Liver (tissue), 9 donors: ENCODE data around the gene SMIM5. TPM values are rescaled to one million over a fixed set of nuclear protein-coding genes. Genes with fewer than 3 reads are reported as not detected.

Source experiments
- DNase-seq: peaks from one replicate; pipeline ENCODE4 v3.0.0-alpha.2; 2017; ENCODE audit warnings: low spot score
- H3K27ac ChIP-seq, 2 donors: one replicate each; pipeline ENCODE4 v1.7.0; 2013; ENCODE audit warnings: inconsistent platforms in 2 of 2, low read length in 2 of 2, control low read depth in 1 of 2, low read depth in 1 of 2, mild to moderate bottlenecking in 1 of 2
- H3K27me3 ChIP-seq, 4 donors: one replicate each; pipeline versions ENCODE4 v1.6.1 to v1.7.0; 2013; ENCODE audit warnings: low read length in 3 of 4, inconsistent platforms in 1 of 4, mild to moderate bottlenecking in 1 of 4, moderate library complexity in 1 of 4; ENCODE audit not compliant: control insufficient read depth in 4 of 4, insufficient read depth in 4 of 4
- H3K36me3 ChIP-seq, 4 donors: one replicate each; pipeline versions ENCODE4 v1.6.1 to v1.7.0; 2013; ENCODE audit warnings: low read length in 3 of 4, mild to moderate bottlenecking in 3 of 4, low read depth in 1 of 4, moderate library complexity in 1 of 4; ENCODE audit not compliant: control insufficient read depth in 4 of 4, insufficient read depth in 3 of 4
- H3K4me1 ChIP-seq, 4 donors: one replicate each; pipeline versions ENCODE4 v1.6.1 to v1.7.0; 2013; ENCODE audit warnings: low read length in 3 of 4, mild to moderate bottlenecking in 3 of 4, moderate library complexity in 1 of 4; ENCODE audit not compliant: control insufficient read depth in 4 of 4, insufficient read depth in 4 of 4
- H3K4me3 ChIP-seq, 3 donors: one replicate each; pipeline versions ENCODE4 v1.6.1 to v1.7.0; 2013; ENCODE audit warnings: low read length in 3 of 3, control low read depth in 1 of 3, low read depth in 1 of 3, mild to moderate bottlenecking in 1 of 3
- H3K9ac ChIP-seq, 2 donors: one replicate each; pipeline ENCODE4 v1.7.0; 2013; ENCODE audit warnings: low read length in 2 of 2, mild to moderate bottlenecking in 2 of 2, moderate library complexity in 2 of 2, control low read depth in 1 of 2, low read depth in 1 of 2
- H3K9me3 ChIP-seq, 4 donors: one replicate each; pipeline versions ENCODE4 v1.6.1 to v1.7.0; 2013; ENCODE audit warnings: low read length in 3 of 4; ENCODE audit not compliant: control insufficient read depth in 4 of 4
- FOXA1 ChIP-seq: IDR thresholded peaks from 2 replicates; pipeline ENCODE4 v1.6.1; 2016; ENCODE audit warnings: antibody characterized with exemption
- FOXA2 ChIP-seq: IDR thresholded peaks from 2 replicates; pipeline ENCODE4 v1.6.1; 2016; ENCODE audit warnings: antibody characterized with exemption
- GABPA ChIP-seq, 2 donors: IDR thresholded peaks in 1 of 2; conservative IDR thresholded peaks in 1 of 2; 2 replicates each; pipeline ENCODE4 v1.6.1; 2016; ENCODE audit warnings: antibody characterized with exemption in 2 of 2, mild to moderate bottlenecking in 1 of 2, moderate library complexity in 1 of 2
- HNF4A ChIP-seq, 2 donors: conservative IDR thresholded peaks; 2 replicates each; pipeline ENCODE4 v1.6.1; 2016; ENCODE audit warnings: antibody characterized with exemption in 2 of 2, mild to moderate bottlenecking in 2 of 2
- HNF4G ChIP-seq: IDR thresholded peaks from 2 replicates; pipeline ENCODE4 v1.6.1; 2016; ENCODE audit warnings: antibody characterized with exemption
- JUND ChIP-seq, 2 donors: IDR thresholded peaks; 2 replicates each; pipeline ENCODE4 v1.6.1; 2016; ENCODE audit warnings: antibody characterized with exemption in 2 of 2
- NR2F2 ChIP-seq: IDR thresholded peaks from 2 replicates; pipeline ENCODE4 v1.6.1; 2016; ENCODE audit warnings: antibody characterized with exemption
- SP1 ChIP-seq: IDR thresholded peaks from 2 replicates; pipeline ENCODE4 v1.6.1; 2018; ENCODE audit warnings: antibody characterized with exemption, mild to moderate bottlenecking
- TAF1 ChIP-seq: conservative IDR thresholded peaks from 2 replicates; pipeline ENCODE4 v1.6.1; 2016; ENCODE audit warnings: antibody characterized with exemption, mild to moderate bottlenecking
- YY1 ChIP-seq: IDR thresholded peaks from 2 replicates; pipeline ENCODE4 v1.6.1; 2016; ENCODE audit warnings: antibody characterized with exemption, mild to moderate bottlenecking
- WGBS: extraction: QIAGEN DNeasy Blood & Tissue Kit; methylation state at CpG from one replicate; pipeline ENCODE4 v1.1.7; 2013; 5-methylcytosine and 5-hydroxymethylcytosine counted together
- polyA plus RNA-seq, 2 donors: library from polyadenylated mRNA; stranded (reverse) in 1 of 2; unstranded in 1 of 2; fragments of 200-250 nt in 1 of 2; fragments of >200 nt in 1 of 2; fragmentation: Nextera tagmentation in 1 of 2; extraction: Ambion mirVana in 1 of 2; gene quantifications; one replicate each; pipeline versions ENCODE4 v1.2.1 to v1.2.3, GENCODE V29; 2013 to 2015
- total RNA-seq, 2 donors: library from RNA; depleted of rRNA; stranded (reverse); fragments of >200 nt; gene quantifications; one replicate each; pipeline ENCODE4 v1.2.3, GENCODE V29; 2014
- TF ChIP-seq, protein P1 (sequence below): IDR thresholded peaks from 2 replicates; pipeline ENCODE4 v1.6.1; 2016; ENCODE audit warnings: antibody characterized with exemption, mild to moderate bottlenecking
- TF ChIP-seq, protein P2 (sequence below): IDR thresholded peaks from 2 replicates; pipeline ENCODE4 v1.6.1; 2016; ENCODE audit warnings: antibody characterized with exemption
- TF ChIP-seq, protein P3 (sequence below): fragments of 150-350 bp; IDR thresholded peaks from 2 replicates; pipeline ENCODE4 v1.5.1; 2017; ENCODE audit warnings: improper control_type of control experiment, low read depth, low read length; ENCODE audit not compliant: missing input control
- TF ChIP-seq, protein P4 (sequence below): IDR thresholded peaks from 2 replicates; pipeline ENCODE4 v1.6.1; 2016; ENCODE audit warnings: antibody characterized with exemption
- TF ChIP-seq, protein P5 (sequence below): IDR thresholded peaks from 2 replicates; pipeline ENCODE4 v1.6.1; 2016; ENCODE audit warnings: antibody characterized with exemption
- donor health status: healthy.
- donor health status: healthy.
- donor health status: healthy.
- donor health status: healthy.
- donor health status: healthy.

SMIM5 gene
- total and polyA plus RNA-seq, 4 donors: 0.10 to 54.9 (median 0.18) TPM

DNA sequence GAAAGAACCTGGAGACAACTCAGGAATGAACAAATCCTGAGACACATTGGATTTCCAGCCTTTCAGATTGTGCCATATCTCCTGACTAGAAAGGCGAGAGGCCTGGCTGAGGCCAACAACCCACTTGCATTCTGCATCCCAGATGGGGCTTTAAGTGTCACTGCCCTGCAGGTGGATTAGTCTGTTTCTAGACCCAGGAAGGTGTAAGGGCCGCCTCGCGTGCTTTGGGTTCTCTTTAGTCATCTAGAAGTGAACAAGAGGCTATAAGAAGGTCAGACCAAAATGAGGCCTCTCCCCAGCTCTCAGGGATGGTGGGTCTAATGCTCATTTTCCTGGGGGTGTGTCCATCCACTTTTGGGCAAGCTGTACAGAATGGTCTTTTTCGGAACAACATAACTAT lies 38.8 kb downstream of the SMIM5 start:
- peaks cover 12 to 45% (median 36%) of the 10 kb centered on the region in 4 donors for H3K36me3 ChIP-seq
- 97% methylated on average over 5 of the region's 5 CpGs for WGBS
- H3K4me1 ChIP-seq: peaks cover 0 to 20% (median 12%) of the 10 kb centered on the region in 4 donors
- H3K9me3 ChIP-seq: no peaks in the 10 kb centered on the region
- TF ChIP-seq, protein P1, sequence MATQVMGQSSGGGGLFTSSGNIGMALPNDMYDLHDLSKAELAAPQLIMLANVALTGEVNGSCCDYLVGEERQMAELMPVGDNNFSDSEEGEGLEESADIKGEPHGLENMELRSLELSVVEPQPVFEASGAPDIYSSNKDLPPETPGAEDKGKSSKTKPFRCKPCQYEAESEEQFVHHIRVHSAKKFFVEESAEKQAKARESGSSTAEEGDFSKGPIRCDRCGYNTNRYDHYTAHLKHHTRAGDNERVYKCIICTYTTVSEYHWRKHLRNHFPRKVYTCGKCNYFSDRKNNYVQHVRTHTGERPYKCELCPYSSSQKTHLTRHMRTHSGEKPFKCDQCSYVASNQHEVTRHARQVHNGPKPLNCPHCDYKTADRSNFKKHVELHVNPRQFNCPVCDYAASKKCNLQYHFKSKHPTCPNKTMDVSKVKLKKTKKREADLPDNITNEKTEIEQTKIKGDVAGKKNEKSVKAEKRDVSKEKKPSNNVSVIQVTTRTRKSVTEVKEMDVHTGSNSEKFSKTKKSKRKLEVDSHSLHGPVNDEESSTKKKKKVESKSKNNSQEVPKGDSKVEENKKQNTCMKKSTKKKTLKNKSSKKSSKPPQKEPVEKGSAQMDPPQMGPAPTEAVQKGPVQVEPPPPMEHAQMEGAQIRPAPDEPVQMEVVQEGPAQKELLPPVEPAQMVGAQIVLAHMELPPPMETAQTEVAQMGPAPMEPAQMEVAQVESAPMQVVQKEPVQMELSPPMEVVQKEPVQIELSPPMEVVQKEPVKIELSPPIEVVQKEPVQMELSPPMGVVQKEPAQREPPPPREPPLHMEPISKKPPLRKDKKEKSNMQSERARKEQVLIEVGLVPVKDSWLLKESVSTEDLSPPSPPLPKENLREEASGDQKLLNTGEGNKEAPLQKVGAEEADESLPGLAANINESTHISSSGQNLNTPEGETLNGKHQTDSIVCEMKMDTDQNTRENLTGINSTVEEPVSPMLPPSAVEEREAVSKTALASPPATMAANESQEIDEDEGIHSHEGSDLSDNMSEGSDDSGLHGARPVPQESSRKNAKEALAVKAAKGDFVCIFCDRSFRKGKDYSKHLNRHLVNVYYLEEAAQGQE: no peak
- TF ChIP-seq GABPA (IDR thresholded peaks at IDR 0.05 in 1 of 2, conservative IDR thresholded peaks at IDR 0.05 in 1 of 2): no peak
- no peak for TF ChIP-seq TAF1
- TF ChIP-seq, protein P2, sequence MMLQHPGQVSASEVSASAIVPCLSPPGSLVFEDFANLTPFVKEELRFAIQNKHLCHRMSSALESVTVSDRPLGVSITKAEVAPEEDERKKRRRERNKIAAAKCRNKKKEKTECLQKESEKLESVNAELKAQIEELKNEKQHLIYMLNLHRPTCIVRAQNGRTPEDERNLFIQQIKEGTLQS: no peak
- TF ChIP-seq, protein P3, sequence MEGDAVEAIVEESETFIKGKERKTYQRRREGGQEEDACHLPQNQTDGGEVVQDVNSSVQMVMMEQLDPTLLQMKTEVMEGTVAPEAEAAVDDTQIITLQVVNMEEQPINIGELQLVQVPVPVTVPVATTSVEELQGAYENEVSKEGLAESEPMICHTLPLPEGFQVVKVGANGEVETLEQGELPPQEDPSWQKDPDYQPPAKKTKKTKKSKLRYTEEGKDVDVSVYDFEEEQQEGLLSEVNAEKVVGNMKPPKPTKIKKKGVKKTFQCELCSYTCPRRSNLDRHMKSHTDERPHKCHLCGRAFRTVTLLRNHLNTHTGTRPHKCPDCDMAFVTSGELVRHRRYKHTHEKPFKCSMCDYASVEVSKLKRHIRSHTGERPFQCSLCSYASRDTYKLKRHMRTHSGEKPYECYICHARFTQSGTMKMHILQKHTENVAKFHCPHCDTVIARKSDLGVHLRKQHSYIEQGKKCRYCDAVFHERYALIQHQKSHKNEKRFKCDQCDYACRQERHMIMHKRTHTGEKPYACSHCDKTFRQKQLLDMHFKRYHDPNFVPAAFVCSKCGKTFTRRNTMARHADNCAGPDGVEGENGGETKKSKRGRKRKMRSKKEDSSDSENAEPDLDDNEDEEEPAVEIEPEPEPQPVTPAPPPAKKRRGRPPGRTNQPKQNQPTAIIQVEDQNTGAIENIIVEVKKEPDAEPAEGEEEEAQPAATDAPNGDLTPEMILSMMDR: no peak
- no peak for TF ChIP-seq FOXA1
- no peak for TF ChIP-seq HNF4A (conservative IDR thresholded peaks at IDR 0.05)
- TF ChIP-seq, protein P4, sequence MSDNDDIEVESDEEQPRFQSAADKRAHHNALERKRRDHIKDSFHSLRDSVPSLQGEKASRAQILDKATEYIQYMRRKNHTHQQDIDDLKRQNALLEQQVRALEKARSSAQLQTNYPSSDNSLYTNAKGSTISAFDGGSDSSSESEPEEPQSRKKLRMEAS: no peak
- no peak for TF ChIP-seq YY1
- no peak for TF ChIP-seq SP1
- TF ChIP-seq, protein P5, sequence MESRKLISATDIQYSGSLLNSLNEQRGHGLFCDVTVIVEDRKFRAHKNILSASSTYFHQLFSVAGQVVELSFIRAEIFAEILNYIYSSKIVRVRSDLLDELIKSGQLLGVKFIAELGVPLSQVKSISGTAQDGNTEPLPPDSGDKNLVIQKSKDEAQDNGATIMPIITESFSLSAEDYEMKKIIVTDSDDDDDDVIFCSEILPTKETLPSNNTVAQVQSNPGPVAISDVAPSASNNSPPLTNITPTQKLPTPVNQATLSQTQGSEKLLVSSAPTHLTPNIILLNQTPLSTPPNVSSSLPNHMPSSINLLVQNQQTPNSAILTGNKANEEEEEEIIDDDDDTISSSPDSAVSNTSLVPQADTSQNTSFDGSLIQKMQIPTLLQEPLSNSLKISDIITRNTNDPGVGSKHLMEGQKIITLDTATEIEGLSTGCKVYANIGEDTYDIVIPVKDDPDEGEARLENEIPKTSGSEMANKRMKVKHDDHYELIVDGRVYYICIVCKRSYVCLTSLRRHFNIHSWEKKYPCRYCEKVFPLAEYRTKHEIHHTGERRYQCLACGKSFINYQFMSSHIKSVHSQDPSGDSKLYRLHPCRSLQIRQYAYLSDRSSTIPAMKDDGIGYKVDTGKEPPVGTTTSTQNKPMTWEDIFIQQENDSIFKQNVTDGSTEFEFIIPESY: no peak
- no peak for TF ChIP-seq NR2F2
- TF ChIP-seq HNF4G: no peak
- no peak for TF ChIP-seq FOXA2
- H3K9ac ChIP-seq: no peak overlapping the region
- no peak for DNase-seq
- no peak overlapping the region for H3K27ac ChIP-seq
- H3K4me3 ChIP-seq: no peak overlapping the region
- no peaks in the 10 kb centered on the region for H3K27me3 ChIP-seq

DNA sequence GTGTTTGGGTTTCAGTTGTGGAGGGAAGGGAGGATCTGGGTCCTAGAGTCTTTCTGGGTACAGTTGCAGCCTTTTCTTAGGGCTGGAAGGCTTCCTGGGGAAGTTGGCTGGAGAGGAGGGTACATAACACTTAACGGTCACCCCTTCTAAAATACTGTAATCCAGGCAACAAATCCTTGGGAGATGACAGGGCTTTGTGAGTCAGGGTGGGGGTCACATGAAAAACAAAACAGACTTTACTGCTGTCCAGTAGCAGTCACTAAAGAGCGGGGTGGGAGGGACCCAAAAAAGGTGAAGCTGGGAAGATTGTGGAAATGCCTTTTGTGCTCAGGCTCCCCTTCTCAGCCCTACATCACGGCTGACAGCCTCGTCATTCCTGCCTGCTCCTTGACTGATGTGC lies 40.3 kb downstream of the SMIM5 start:
- no peak for DNase-seq
- H3K4me1 ChIP-seq: peaks cover 0 to 8% (median 3%) of the 10 kb centered on the region in 4 donors
- TF ChIP-seq NR2F2: no peak
- no peak for TF ChIP-seq JUND (IDR thresholded peaks at IDR 0.05)
- TF ChIP-seq, protein P5: no peak
- TF ChIP-seq YY1: no peak
- TF ChIP-seq, protein P3: no peak
- WGBS: 91% methylated on average over 4 of the region's 4 CpGs
- no peaks in the 10 kb centered on the region for H3K27me3 ChIP-seq
- H3K9me3 ChIP-seq: no peaks in the 10 kb centered on the region
- H3K27ac ChIP-seq: no peak overlapping the region
- peaks cover 12 to 50% (median 37%) of the 10 kb centered on the region in 4 donors for H3K36me3 ChIP-seq
- no peak overlapping the region for H3K4me3 ChIP-seq
- no peak overlapping the region for H3K9ac ChIP-seq
